Activated CD4-positive, alpha-beta T cell treated with anti-CD3 and anti-CD28 coated beads, Interleukin-2, amount 50 U/mL, for 4 hours (primary cell): ENCODE results near the gene AGBL4.

ENCODE experiments used
- DNase-seq, 2 experiments: peaks; one replicate each; pipeline ENCODE4 v3.0.0-alpha.2; 2020

Gene AGBL4

GRCh38 chr1:48999321-48999720 is 1024.4 kb downstream of the AGBL4 start:
- DNase-seq: no peak

GRCh38 chr1:48996311-48996710 is 1027.4 kb downstream of the AGBL4 start:
- no peak for DNase-seq

- no peak for DNase-seq
These were observed 1035.0 kb downstream of the AGBL4 start for GRCh38 chr1:48988633-48989197.

GRCh38 chr1:48979940-48980339 is 1043.8 kb downstream of the AGBL4 start:
- no peak for DNase-seq

GRCh38 chr1:48978413-48978812 is 1045.3 kb downstream of the AGBL4 start:
- no peak for DNase-seq

GRCh38 chr1:48977273-48977672 is 1046.5 kb downstream of the AGBL4 start:
- DNase-seq: no peak

- DNase-seq: no peak
These were observed 1053.8 kb downstream of the AGBL4 start for GRCh38 chr1:48969971-48970370.

- no peak for DNase-seq
These were observed 1056.4 kb downstream of the AGBL4 start for GRCh38 chr1:48967318-48967717.

- no peak for DNase-seq
These were observed 1057.2 kb downstream of the AGBL4 start for GRCh38 chr1:48966583-48966982.

- DNase-seq: no peak
These were observed 1063.4 kb downstream of the AGBL4 start for GRCh38 chr1:48960320-48960719.

GRCh38 chr1:48955774-48956173 is 1068.0 kb downstream of the AGBL4 start:
- DNase-seq: no peak

- DNase-seq: no peak
These were observed 1070.1 kb downstream of the AGBL4 start for GRCh38 chr1:48953617-48954016.

GRCh38 chr1:48948562-48948961 is 1075.2 kb downstream of the AGBL4 start:
- DNase-seq: no peak

GRCh38 chr1:48947761-48948537 is 1075.8 kb downstream of the AGBL4 start:
- DNase-seq: no peak

- no peak for DNase-seq
These were observed 1077.7 kb downstream of the AGBL4 start for GRCh38 chr1:48946070-48946469.

GRCh38 chr1:48944811-48945210 is 1078.9 kb downstream of the AGBL4 start:
- no peak for DNase-seq

GRCh38 chr1:48943826-48944225 is 1079.9 kb downstream of the AGBL4 start:
- no peak for DNase-seq

- no peak for DNase-seq
These were observed 1080.4 kb downstream of the AGBL4 start for GRCh38 chr1:48943393-48943792.

- DNase-seq: no peak
These were observed 1082.6 kb downstream of the AGBL4 start for GRCh38 chr1:48940962-48941732.

GRCh38 chr1:48940354-48940753 is 1083.4 kb downstream of the AGBL4 start:
- no peak for DNase-seq

- no peak for DNase-seq
These were observed 1083.9 kb downstream of the AGBL4 start for GRCh38 chr1:48939828-48940227.

- DNase-seq: no peak
These were observed 1084.7 kb downstream of the AGBL4 start for GRCh38 chr1:48939042-48939441.

GRCh38 chr1:48937732-48938131 is 1086.0 kb downstream of the AGBL4 start:
- DNase-seq: no peak

GRCh38 chr1:48936436-48936835 is 1087.3 kb downstream of the AGBL4 start:
- DNase-seq: no peak
